ENCODE data around the gene TGFBR3. TPM values are rescaled to one million over a fixed set of nuclear protein-coding genes. Genes with fewer than 3 reads are reported as not detected.

The TGFBR3 gene
- polyA plus RNA-seq, 1 donor (not counting 4 experiments of a cell fraction or from before 2014, with no cell fraction given) = 1.2 TPM

DNA sequence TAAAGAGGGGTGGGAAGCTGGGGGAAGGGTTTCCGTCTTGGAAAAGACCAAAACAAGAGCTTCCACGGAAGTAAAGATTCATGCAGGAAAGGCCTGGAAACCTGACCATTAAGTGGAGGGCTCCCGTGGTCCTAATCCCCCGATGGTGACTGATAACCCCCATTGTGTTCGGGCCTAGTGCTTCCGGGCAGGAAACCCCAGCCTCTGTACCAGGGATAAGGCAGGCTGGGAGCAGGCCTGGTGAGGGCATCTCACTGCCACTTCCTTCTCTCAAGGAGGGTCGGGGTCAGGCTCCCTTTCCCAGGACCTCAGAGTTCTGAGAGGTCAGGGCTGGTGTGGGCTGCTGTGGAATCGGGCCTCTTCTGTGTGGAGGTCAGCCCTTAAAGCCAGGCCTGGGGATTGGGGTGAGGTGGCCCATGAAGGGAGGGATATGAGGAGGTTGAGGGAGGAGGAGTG, 248.4 kb downstream of the TGFBR3 start:
- H3K9me1 ChIP-seq (ENCODE audit: control insufficient read depth, extremely low read depth, insufficient read depth, low read length) = no peaks in the 10 kb centered on the region
- dilution Hi-C loops (cut with MboI; ENCODE audit: extremely low pct_ligation_motif_present, low sequenced_read_pairs) = no loop called here
- DNase-seq (ENCODE audit: low read depth, low spot score) (no peak), FAIRE-seq (no peak)
- H3K4me1 ChIP-seq (ENCODE audit: control insufficient read depth, extremely low read depth, insufficient read depth, low read length) = no peaks in the 10 kb centered on the region
- no peaks in the 10 kb centered on the region for H3K9me3 ChIP-seq (ENCODE audit: control insufficient read depth, low read depth, low read length)
- no peak overlapping the region for H3K27ac ChIP-seq (ENCODE audit: control insufficient read depth, insufficient read depth, low read length)
- H2AFZ ChIP-seq (ENCODE audit: control insufficient read depth, low read length) = no peak overlapping the region
- H4K20me1 ChIP-seq (ENCODE audit: control insufficient read depth, extremely low read depth, insufficient read depth, low read length) = no peaks in the 10 kb centered on the region
- H3K36me3 ChIP-seq (ENCODE audit: control insufficient read depth in 2 of 2, extremely low read depth in 1 of 2, insufficient read depth in 2 of 2, low read length in 2 of 2) = no peaks in the 10 kb centered on the region
- no peak overlapping the region for H3K9ac ChIP-seq (ENCODE audit: control insufficient read depth, extremely low read depth, insufficient read depth, low read length)
- no peak overlapping the region for H3K4me3 ChIP-seq (ENCODE audit: control insufficient read depth in 2 of 3, extremely low read depth in 1 of 3, insufficient read depth in 2 of 3, low read depth in 1 of 3, low read length in 3 of 3)
- no peaks in the 10 kb centered on the region for H3K79me2 ChIP-seq (ENCODE audit: control insufficient read depth, insufficient read depth, low read length)
- H3K4me2 ChIP-seq (ENCODE audit: control insufficient read depth, extremely low read depth, insufficient read depth, low read depth, low read length) = no peak overlapping the region
- H3K27me3 ChIP-seq (ENCODE audit: control insufficient read depth, extremely low read depth, insufficient read depth, low read length) = no peaks in the 10 kb centered on the region
- no peak for TF ChIP-seq EZH2 (IDR thresholded peaks at IDR 0.05; ENCODE audit: low read length)
- TF ChIP-seq, protein P1, sequence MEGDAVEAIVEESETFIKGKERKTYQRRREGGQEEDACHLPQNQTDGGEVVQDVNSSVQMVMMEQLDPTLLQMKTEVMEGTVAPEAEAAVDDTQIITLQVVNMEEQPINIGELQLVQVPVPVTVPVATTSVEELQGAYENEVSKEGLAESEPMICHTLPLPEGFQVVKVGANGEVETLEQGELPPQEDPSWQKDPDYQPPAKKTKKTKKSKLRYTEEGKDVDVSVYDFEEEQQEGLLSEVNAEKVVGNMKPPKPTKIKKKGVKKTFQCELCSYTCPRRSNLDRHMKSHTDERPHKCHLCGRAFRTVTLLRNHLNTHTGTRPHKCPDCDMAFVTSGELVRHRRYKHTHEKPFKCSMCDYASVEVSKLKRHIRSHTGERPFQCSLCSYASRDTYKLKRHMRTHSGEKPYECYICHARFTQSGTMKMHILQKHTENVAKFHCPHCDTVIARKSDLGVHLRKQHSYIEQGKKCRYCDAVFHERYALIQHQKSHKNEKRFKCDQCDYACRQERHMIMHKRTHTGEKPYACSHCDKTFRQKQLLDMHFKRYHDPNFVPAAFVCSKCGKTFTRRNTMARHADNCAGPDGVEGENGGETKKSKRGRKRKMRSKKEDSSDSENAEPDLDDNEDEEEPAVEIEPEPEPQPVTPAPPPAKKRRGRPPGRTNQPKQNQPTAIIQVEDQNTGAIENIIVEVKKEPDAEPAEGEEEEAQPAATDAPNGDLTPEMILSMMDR (optimal IDR thresholded peaks at IDR 0.05 in 1 of 3, IDR thresholded peaks at IDR 0.05 in 1 of 3, conservative IDR thresholded peaks at IDR 0.05 in 1 of 3; ENCODE audit: extremely low read depth in 1 of 3, insufficient read depth in 2 of 3, low read length in 3 of 3) = no peak

DNA sequence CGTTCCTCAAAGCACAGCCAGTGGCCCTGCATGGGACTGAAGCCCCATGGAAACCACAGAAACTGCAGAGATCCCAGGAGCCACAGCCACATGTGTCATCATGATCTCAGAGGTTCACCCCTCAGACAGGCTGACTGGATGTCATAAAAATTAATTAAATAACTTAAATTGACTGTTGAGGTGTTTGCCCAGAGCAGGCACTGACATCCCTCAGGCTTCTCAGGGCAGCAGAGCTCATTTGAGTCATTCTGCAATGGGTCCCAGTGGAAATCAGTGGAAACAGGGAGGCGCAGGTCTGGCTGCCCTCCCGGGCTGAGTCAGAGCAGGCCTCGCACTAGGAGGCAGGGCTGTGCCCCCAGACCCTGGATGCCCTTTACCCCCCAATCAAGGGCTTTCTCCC, 250.2 kb downstream of the TGFBR3 start:
- Histone ChIP-seq H3K9me1 (ENCODE audit: control insufficient read depth, extremely low read depth, insufficient read depth, low read length) (no peaks in the 10 kb centered on the region), H3K9me3 (ENCODE audit: control insufficient read depth, low read depth, low read length) (no peaks in the 10 kb centered on the region), H3K4me2 (ENCODE audit: control insufficient read depth, extremely low read depth, insufficient read depth, low read depth, low read length) (no peak overlapping the region), H2AFZ (ENCODE audit: control insufficient read depth, low read length) (no peak overlapping the region), H3K27me3 (ENCODE audit: control insufficient read depth, extremely low read depth, insufficient read depth, low read length) (no peaks in the 10 kb centered on the region), H3K4me3 (ENCODE audit: control insufficient read depth in 2 of 3, extremely low read depth in 1 of 3, insufficient read depth in 2 of 3, low read depth in 1 of 3, low read length in 3 of 3) (no peak overlapping the region), H3K79me2 (ENCODE audit: control insufficient read depth, insufficient read depth, low read length) (no peaks in the 10 kb centered on the region), H3K4me1 (ENCODE audit: control insufficient read depth, extremely low read depth, insufficient read depth, low read length) (no peaks in the 10 kb centered on the region), H3K9ac (ENCODE audit: control insufficient read depth, extremely low read depth, insufficient read depth, low read length) (no peak overlapping the region), H3K27ac (ENCODE audit: control insufficient read depth, insufficient read depth, low read length) (no peak overlapping the region), H3K36me3 (ENCODE audit: control insufficient read depth in 2 of 2, extremely low read depth in 1 of 2, insufficient read depth in 2 of 2, low read length in 2 of 2) (no peaks in the 10 kb centered on the region), H4K20me1 (ENCODE audit: control insufficient read depth, extremely low read depth, insufficient read depth, low read length) (no peaks in the 10 kb centered on the region)
- no peak for DNase-seq (ENCODE audit: low read depth, low spot score)
- TF ChIP-seq, protein P1 (optimal IDR thresholded peaks at IDR 0.05 in 1 of 3, IDR thresholded peaks at IDR 0.05 in 1 of 3, conservative IDR thresholded peaks at IDR 0.05 in 1 of 3; ENCODE audit: extremely low read depth in 1 of 3, insufficient read depth in 2 of 3, low read length in 3 of 3) = no peak
- no peak for TF ChIP-seq EZH2 (IDR thresholded peaks at IDR 0.05; ENCODE audit: low read length)
- dilution Hi-C loops (cut with MboI; ENCODE audit: extremely low pct_ligation_motif_present, low sequenced_read_pairs) = no loop called here
- FAIRE-seq = no peak

Data from keratinocyte (primary cell).